OCI-LY1 (cell line): ENCODE results near the gene CPVL.

ENCODE experiments used
- H2AFZ ChIP-seq: fragments of 200-600 bp; sonication (generic), shearing (Covaris generic); 2 replicates; pipeline ENCODE4 v1.6.0; 2014; ENCODE audit warnings: antibody characterized with exemption, mild to moderate bottlenecking, low read length
- H3F3A ChIP-seq: fragments of 200-600 bp; sonication (generic), shearing (Covaris generic); 2 replicates; pipeline ENCODE4 v1.6.0; 2014; ENCODE audit warnings: mild to moderate bottlenecking, antibody characterized with exemption, low read length, moderate library complexity; ENCODE audit not compliant: insufficient read depth
- H3K27ac ChIP-seq: fragments of 200-600 bp; sonication (generic); 2 replicates; pipeline ENCODE4 v1.5.1; 2014; ENCODE audit warnings: low read length, mixed run types, mild to moderate bottlenecking, low read depth; ENCODE audit not compliant: poor library complexity, severe bottlenecking
- H3K27me3 ChIP-seq: fragments of 200-600 bp; sonication (generic); 2 replicates; pipeline ENCODE4 v1.6.0; 2014; ENCODE audit warnings: antibody characterized with exemption, mild to moderate bottlenecking, low read length, moderate library complexity; ENCODE audit not compliant: insufficient read depth
- H3K36me3 ChIP-seq: fragments of 200-600 bp; sonication (generic); 2 replicates; pipeline ENCODE4 v1.6.1; 2014; ENCODE audit warnings: mild to moderate bottlenecking, antibody characterized with exemption, low read length, moderate library complexity, mixed read lengths; ENCODE audit not compliant: insufficient read depth
- H3K4me1 ChIP-seq: fragments of 200-600 bp; sonication (generic); 2 replicates; pipeline ENCODE4 v1.5.1; 2014; ENCODE audit warnings: mild to moderate bottlenecking, low read length, moderate library complexity; ENCODE audit not compliant: insufficient read depth, severe bottlenecking
- H3K4me2 ChIP-seq: fragments of 200-600 bp; sonication (generic), shearing (Covaris generic); 2 replicates; pipeline ENCODE4 v1.6.1; 2014; ENCODE audit warnings: low read length
- H3K4me3 ChIP-seq: fragments of 200-600 bp; sonication (generic); 2 replicates; pipeline ENCODE4 v1.5.1; 2014; ENCODE audit warnings: low read length, low read depth, mild to moderate bottlenecking, mixed read lengths; ENCODE audit not compliant: poor library complexity, severe bottlenecking
- H3K79me2 ChIP-seq: fragments of 200-600 bp; shearing (Covaris generic); 2 replicates; pipeline ENCODE4 v1.6.1; 2016; ENCODE audit warnings: mixed run types, low read length, mixed read lengths; ENCODE audit not compliant: insufficient read depth
- H3K9ac ChIP-seq: fragments of 200-600 bp; sonication (generic), shearing (Covaris generic); 2 replicates; pipeline ENCODE4 v1.6.1; 2014; ENCODE audit warnings: mild to moderate bottlenecking, low read length, mixed read lengths
- H3K9me2 ChIP-seq: fragments of 200-600 bp; sonication (generic), shearing (Covaris generic); 2 replicates; pipeline ENCODE4 v1.6.1; 2014; ENCODE audit warnings: low read depth, mild to moderate bottlenecking, low read length, mixed read lengths
- H3K9me3 ChIP-seq: fragments of 200-600 bp; shearing (Covaris generic); 2 replicates; pipeline ENCODE4 v1.6.1; 2014; ENCODE audit warnings: low read length, mixed read lengths
- H4K20me1 ChIP-seq: fragments of 200-600 bp; sonication (generic), shearing (Covaris generic); 2 replicates; pipeline ENCODE4 v1.6.0; 2016; ENCODE audit warnings: mild to moderate bottlenecking, low read length; ENCODE audit not compliant: insufficient read depth
- EZH2 ChIP-seq: fragments of 200-600 bp; sonication (generic), shearing (Covaris generic); IDR thresholded peaks from 2 replicates; pipeline ENCODE4 v1.8.0; 2017; ENCODE audit warnings: borderline replicate concordance, mixed run types, mild to moderate bottlenecking, antibody characterized with exemption, low read length, moderate library complexity, mixed read lengths
- TF ChIP-seq, protein P1 (sequence below): fragments of 200-600 bp; sonication (generic), shearing (Covaris generic); IDR thresholded peaks from 2 replicates; pipeline ENCODE4 v1.5.1; 2017; ENCODE audit warnings: mild to moderate bottlenecking, antibody characterized with exemption, low read length, moderate library complexity, mixed read lengths

The CPVL gene

GRCh38 chr7:28957751-28958234, 188.5 kb downstream of the CPVL start:
- TF ChIP-seq, protein P1, sequence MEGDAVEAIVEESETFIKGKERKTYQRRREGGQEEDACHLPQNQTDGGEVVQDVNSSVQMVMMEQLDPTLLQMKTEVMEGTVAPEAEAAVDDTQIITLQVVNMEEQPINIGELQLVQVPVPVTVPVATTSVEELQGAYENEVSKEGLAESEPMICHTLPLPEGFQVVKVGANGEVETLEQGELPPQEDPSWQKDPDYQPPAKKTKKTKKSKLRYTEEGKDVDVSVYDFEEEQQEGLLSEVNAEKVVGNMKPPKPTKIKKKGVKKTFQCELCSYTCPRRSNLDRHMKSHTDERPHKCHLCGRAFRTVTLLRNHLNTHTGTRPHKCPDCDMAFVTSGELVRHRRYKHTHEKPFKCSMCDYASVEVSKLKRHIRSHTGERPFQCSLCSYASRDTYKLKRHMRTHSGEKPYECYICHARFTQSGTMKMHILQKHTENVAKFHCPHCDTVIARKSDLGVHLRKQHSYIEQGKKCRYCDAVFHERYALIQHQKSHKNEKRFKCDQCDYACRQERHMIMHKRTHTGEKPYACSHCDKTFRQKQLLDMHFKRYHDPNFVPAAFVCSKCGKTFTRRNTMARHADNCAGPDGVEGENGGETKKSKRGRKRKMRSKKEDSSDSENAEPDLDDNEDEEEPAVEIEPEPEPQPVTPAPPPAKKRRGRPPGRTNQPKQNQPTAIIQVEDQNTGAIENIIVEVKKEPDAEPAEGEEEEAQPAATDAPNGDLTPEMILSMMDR = no peak
- TF ChIP-seq EZH2 = no peak
- Histone ChIP-seq H3K4me2 (no peak overlapping the region), H3K9me3 (no peaks in the 10 kb centered on the region), H4K20me1 (no peaks in the 10 kb centered on the region), H3F3A (no peaks in the 10 kb centered on the region), H3K4me3 (no peak overlapping the region), H3K9me2 (no peaks in the 10 kb centered on the region), H3K79me2 (no peaks in the 10 kb centered on the region), H3K36me3 (no peaks in the 10 kb centered on the region), H3K4me1 (no peaks in the 10 kb centered on the region), H3K9ac (no peak overlapping the region), H2AFZ (no peak overlapping the region), H3K27ac (no peak overlapping the region), H3K27me3 (no peaks in the 10 kb centered on the region)

GRCh38 chr7:28957064-28957750, 189.1 kb downstream of the CPVL start:
- Histone ChIP-seq H4K20me1 (no peaks in the 10 kb centered on the region), H3K27ac (no peak overlapping the region), H3F3A (no peaks in the 10 kb centered on the region), H3K79me2 (no peaks in the 10 kb centered on the region), H3K9ac (no peak overlapping the region), H3K9me3 (no peaks in the 10 kb centered on the region), H3K4me3 (no peak overlapping the region), H3K4me2 (no peak overlapping the region), H3K4me1 (no peaks in the 10 kb centered on the region), H3K36me3 (no peaks in the 10 kb centered on the region), H2AFZ (no peak overlapping the region), H3K9me2 (no peaks in the 10 kb centered on the region), H3K27me3 (no peaks in the 10 kb centered on the region)
- no peak for TF ChIP-seq EZH2
- TF ChIP-seq, protein P1 = no peak

DNA sequence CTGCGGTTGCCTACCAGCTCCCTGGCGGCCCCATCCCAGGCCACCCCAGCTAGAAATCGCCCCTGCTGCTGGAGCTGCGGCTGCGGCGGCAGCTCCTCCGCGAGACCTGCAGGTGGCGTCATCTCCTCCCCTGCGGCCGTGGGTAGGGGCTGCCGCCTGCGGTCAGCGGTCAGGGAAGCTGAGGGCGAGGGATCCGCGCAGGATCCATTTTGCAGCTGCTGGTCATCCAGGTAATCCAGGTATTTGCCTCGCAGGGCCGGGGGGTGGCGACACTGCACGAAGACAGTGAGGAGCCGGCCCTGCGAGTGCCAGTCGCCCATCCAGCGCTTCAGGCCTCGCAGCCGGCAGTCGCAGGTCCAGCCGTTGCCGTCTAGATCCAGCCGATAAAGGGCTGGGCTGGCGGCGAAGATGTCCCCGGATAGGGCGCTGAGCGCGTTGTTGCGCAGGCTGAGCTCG, 189.7 kb downstream of the CPVL start:
- TF ChIP-seq EZH2 = no peak
- TF ChIP-seq, protein P1 = no peak
- no peaks in the 10 kb centered on the region for H3K9me2 ChIP-seq
- no peak overlapping the region for H3K4me3 ChIP-seq
- H2AFZ ChIP-seq = no peak overlapping the region
- no peaks in the 10 kb centered on the region for H3F3A ChIP-seq
- no peak overlapping the region for H3K4me2 ChIP-seq
- no peak overlapping the region for H3K9ac ChIP-seq
- no peaks in the 10 kb centered on the region for H3K36me3 ChIP-seq
- H3K9me3 ChIP-seq = no peaks in the 10 kb centered on the region
- H3K79me2 ChIP-seq = no peaks in the 10 kb centered on the region
- H3K27me3 ChIP-seq = no peaks in the 10 kb centered on the region
- H4K20me1 ChIP-seq = no peaks in the 10 kb centered on the region
- H3K4me1 ChIP-seq = no peaks in the 10 kb centered on the region
- no peak overlapping the region for H3K27ac ChIP-seq
